Measurements from ENCODE around the gene MFSD11.
A peak's percentile ranks its signal among the peaks of the same experiment; 100 is the strongest.
"Not testable (repeated sequence)": the region's sequence is repeated elsewhere in the genome, so short reads cannot be mapped to it uniquely, and the experiment has no call there.

The MFSD11 gene

DNA sequence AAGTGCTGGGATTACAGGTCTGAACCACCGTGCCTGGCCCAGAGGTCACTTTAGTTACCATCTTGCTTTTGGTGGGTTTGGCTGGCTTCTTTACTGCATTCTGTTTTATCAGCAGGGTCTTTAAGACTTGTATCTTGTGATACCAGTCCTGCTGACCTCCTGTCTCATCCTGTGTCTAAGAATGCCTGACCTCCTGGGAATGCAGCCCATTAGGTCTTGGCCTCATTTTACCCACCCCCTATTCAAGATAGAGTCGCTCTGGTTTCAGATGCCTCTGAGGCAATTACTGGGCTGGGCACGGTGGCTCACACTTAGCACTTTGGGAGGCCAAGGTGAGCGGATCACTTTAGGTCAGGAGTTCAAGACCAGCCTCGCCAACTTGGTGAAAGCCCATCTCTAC lies 63.8 kb downstream of the MFSD11 start:
- no peak overlapping the region for H3K4me3 Mint-ChIP-seq
- no peaks in the 10 kb centered on the region for H3K27me3 Mint-ChIP-seq (ENCODE audit: low read depth, poor library complexity)
- H3K27ac Mint-ChIP-seq: no peak overlapping the region
- no peaks in the 10 kb centered on the region for H3K36me3 Mint-ChIP-seq (ENCODE audit: low read depth)
- no peak for DNase-seq
- H3K9me3 Mint-ChIP-seq: no peaks in the 10 kb centered on the region
- peaks cover 19% of the 10 kb centered on the region for H3K4me1 Mint-ChIP-seq
- TF ChIP-seq, protein P1, sequence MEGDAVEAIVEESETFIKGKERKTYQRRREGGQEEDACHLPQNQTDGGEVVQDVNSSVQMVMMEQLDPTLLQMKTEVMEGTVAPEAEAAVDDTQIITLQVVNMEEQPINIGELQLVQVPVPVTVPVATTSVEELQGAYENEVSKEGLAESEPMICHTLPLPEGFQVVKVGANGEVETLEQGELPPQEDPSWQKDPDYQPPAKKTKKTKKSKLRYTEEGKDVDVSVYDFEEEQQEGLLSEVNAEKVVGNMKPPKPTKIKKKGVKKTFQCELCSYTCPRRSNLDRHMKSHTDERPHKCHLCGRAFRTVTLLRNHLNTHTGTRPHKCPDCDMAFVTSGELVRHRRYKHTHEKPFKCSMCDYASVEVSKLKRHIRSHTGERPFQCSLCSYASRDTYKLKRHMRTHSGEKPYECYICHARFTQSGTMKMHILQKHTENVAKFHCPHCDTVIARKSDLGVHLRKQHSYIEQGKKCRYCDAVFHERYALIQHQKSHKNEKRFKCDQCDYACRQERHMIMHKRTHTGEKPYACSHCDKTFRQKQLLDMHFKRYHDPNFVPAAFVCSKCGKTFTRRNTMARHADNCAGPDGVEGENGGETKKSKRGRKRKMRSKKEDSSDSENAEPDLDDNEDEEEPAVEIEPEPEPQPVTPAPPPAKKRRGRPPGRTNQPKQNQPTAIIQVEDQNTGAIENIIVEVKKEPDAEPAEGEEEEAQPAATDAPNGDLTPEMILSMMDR (IDR thresholded peaks at IDR 0.05): no peak

DNA sequence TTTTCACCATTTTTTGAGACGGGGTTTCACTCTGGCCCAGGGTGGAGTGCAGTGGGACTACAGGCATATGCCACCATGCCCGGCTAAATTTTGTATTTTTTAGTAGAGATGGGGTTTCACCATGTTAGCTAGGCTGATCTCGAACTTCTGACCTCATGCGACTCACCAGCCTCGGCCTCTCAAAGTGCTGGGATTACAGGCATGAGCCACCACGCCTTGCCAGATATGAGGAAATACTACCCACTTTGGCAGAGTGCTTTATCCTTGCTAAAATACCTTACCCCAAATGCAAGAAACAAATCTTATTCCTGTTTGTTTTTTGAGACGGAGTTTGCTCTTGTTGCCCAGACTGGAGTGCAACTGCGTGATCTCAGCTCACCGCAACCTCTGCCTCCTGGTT lies 67.4 kb downstream of the MFSD11 start:
- Mint-ChIP-seq H3K4me3 (no peak overlapping the region), H3K27ac (no peak overlapping the region), H3K36me3 (ENCODE audit: low read depth) (no peaks in the 10 kb centered on the region), H3K9me3 (no peaks in the 10 kb centered on the region), H3K27me3 (ENCODE audit: low read depth, poor library complexity) (no peaks in the 10 kb centered on the region), H3K4me1 (peaks cover 19% of the 10 kb centered on the region)
- TF ChIP-seq, protein P1 (IDR thresholded peaks at IDR 0.05): no peak
- no peak for DNase-seq

DNA sequence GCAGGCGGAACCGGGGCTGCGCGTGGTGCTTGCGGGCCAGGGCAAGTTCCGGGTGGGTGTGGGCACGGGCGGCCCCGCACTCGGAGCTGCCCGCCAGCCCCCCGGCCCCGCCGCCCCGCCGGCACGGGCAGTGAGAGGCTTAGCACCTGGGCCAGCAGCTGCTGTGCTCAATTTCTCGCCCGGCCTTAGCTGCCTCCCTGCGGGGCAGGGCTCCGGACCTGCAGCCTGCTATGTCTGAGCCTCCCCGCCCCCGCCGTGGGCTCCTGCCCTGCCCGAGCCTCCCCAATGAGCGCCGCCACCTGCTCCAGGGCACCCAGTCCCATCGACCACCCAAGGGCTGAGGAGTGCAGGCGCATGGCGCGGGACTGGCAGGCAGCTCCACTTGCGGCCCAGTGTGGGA lies 68.2 kb downstream of the MFSD11 start:
- not testable (repeated sequence) for H3K9me3 Mint-ChIP-seq; H3K4me3 Mint-ChIP-seq; H3K27ac Mint-ChIP-seq; DNase-seq; H3K27me3 Mint-ChIP-seq (ENCODE audit: low read depth, poor library complexity); H3K36me3 Mint-ChIP-seq (ENCODE audit: low read depth)
- H3K4me1 Mint-ChIP-seq: peaks cover 25% of the 10 kb centered on the region

DNA sequence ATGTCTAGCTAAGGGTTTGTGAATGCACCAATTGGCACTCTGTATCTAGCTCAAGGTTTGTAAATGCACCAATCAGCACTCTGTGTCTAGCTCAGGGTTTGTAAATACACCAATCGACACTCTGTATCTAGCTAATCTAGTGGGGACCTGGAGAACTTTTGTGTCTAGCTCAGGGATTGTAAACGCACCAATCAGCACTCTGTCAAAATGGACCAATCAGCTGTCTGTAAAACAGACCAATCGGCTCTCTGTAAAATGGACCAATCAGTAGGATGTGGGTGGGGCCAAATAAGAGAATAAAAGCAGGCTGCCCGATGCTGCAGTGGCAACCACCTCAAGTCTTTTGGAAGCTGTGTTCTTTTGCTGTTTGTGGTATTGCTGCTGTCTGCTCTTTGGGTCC lies 68.8 kb downstream of the MFSD11 start:
- not testable (repeated sequence) for H3K27ac Mint-ChIP-seq; DNase-seq; H3K4me3 Mint-ChIP-seq; H3K27me3 Mint-ChIP-seq (ENCODE audit: low read depth, poor library complexity); H3K9me3 Mint-ChIP-seq; H3K36me3 Mint-ChIP-seq (ENCODE audit: low read depth)
- H3K4me1 Mint-ChIP-seq: peaks cover 28% of the 10 kb centered on the region

DNA sequence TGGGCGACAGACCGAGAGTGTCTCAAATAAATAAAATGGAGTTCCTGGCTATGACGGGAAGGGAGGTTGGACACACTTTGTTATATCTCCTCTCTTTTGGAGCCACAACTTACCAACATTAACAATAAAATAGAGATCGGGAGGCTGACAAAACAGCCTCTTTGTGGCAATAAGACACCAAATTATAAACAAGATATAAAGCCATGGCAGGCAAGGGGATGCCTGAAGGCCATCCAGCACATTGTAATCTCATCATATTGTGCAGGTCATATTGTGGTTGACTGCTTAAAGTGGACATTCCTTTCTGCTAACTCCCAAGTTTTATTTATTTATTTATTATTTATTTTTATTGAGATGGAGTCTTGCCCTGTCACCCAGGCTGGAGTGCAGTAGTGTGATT lies 70.4 kb downstream of the MFSD11 start:
- no peaks in the 10 kb centered on the region for H3K9me3 Mint-ChIP-seq
- H3K27ac Mint-ChIP-seq: no peak overlapping the region
- DNase-seq: no peak
- TF ChIP-seq, protein P1 (IDR thresholded peaks at IDR 0.05): no peak
- H3K27me3 Mint-ChIP-seq (ENCODE audit: low read depth, poor library complexity): peaks cover 3% of the 10 kb centered on the region
- H3K4me1 Mint-ChIP-seq: peaks cover 22% of the 10 kb centered on the region
- no peak overlapping the region for H3K4me3 Mint-ChIP-seq
- H3K36me3 Mint-ChIP-seq (ENCODE audit: low read depth): no peaks in the 10 kb centered on the region

DNA sequence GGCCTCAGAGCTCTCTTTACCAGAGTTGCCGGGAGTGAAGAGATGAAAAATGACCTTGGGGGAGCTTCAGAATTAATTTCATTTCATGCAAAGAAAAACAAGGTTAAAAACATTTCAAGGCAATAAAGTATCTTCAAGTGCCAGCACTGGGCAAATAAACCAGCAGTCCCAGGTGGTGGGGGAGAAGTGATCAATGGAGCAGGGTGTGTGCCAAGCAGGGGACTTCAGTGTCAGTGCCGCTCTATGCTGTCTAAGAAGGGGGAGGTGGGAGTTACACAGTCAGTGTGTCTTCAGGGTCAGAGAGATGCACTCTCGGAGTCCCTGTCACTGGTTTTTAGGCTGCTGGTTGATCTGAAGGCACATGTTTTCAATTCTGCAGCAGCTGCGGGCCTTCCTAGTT lies 73.0 kb downstream of the MFSD11 start:
- DNase-seq: no peak
- H3K27ac Mint-ChIP-seq: peak overlapping the region; percentile 64
- H3K4me3 Mint-ChIP-seq: no peak overlapping the region
- H3K9me3 Mint-ChIP-seq: no peaks in the 10 kb centered on the region
- H3K4me1 Mint-ChIP-seq: peaks cover 12% of the 10 kb centered on the region
- H3K36me3 Mint-ChIP-seq (ENCODE audit: low read depth): no peaks in the 10 kb centered on the region
- TF ChIP-seq, protein P1 (IDR thresholded peaks at IDR 0.05): no peak
- H3K27me3 Mint-ChIP-seq (ENCODE audit: low read depth, poor library complexity): peaks cover 17% of the 10 kb centered on the region

DNA sequence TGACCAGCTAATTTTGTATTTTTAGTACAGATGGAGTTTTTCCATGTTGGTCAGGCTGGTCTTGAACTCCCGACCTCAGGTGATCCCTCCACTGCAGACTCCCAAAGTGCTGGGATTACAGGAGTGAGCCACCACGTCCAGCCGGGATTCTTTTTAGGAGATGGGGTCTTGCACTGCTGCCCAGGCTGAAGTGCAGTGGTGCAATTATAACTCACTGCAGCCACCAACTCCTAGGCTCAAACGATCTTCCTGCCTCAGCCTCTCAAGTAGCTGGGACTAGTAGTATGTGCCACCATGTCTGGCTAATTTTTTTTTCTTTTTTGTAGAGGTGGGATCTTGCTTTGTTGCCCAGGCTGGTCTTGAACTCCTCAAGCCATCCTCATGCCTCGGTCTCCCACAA lies 73.9 kb downstream of the MFSD11 start:
- peaks cover 23% of the 10 kb centered on the region for H3K27me3 Mint-ChIP-seq (ENCODE audit: low read depth, poor library complexity)
- H3K27ac Mint-ChIP-seq: no peak overlapping the region
- H3K4me1 Mint-ChIP-seq: peaks cover 18% of the 10 kb centered on the region
- no peak overlapping the region for H3K4me3 Mint-ChIP-seq
- TF ChIP-seq, protein P1 (IDR thresholded peaks at IDR 0.05): no peak
- no peaks in the 10 kb centered on the region for H3K36me3 Mint-ChIP-seq (ENCODE audit: low read depth)
- no peaks in the 10 kb centered on the region for H3K9me3 Mint-ChIP-seq
- DNase-seq: no peak

All from nephron progenitor cell (in vitro differentiated cells).